A549 (cell line): ENCODE results near the gene CBARP. TPM values are rescaled to one million over a fixed set of nuclear protein-coding genes. Genes with fewer than 3 reads are reported as not detected.

Experiments
- ATAC-seq, 2 experiments: fragments of 200-7000 bp in 1 of 2; fragments of >200 bp in 1 of 2; cut with Nextera tagmentation in 1 of 2; cut with Tn5 transposase in 1 of 2; 3 replicates each; pipeline versions ENCODE4 v1.8.0 to v1.9.1; 2018 to 2020; ENCODE audit warnings: mild to moderate bottlenecking in 1 of 2, moderate library complexity in 1 of 2
- CTCF ChIA-PET: fragments of 300-600 bp; sonication (Branson Sonifier 250); formaldehyde crosslinking; extraction: SDS; loops from one replicate; lab custom pipeline; 2021; ENCODE audit warnings: antibody characterized with exemption, inconsistent platforms; lab: Yijun Ruan, JAX
- POLR2A ChIA-PET: fragments of 350-600 bp; formaldehyde crosslinking; extraction: SDS; loops from one replicate; lab custom pipeline; 2021; ENCODE audit warnings: antibody characterized with exemption, inconsistent platforms; lab: Yijun Ruan, JAX
- DNase-seq, 2 experiments: peaks; one replicate each; pipeline versions ENCODE4 v3.0.0 to v3.0.0-alpha.2; 2011 to 2016; ENCODE audit warnings: low read depth in 1 of 2, low spot score in 1 of 2
- FAIRE-seq: peaks from 2 replicates; lab custom pipeline; 2011; peaks lifted over from hg19 to GRCh38; lab: Jason Lieb, UNC
- H3K27ac ChIP-seq, 2 experiments: fragments of >200 bp; sonication (Bioruptor Twin); formaldehyde crosslinking; 3 replicates each; pipeline ENCODE4 v1.5.1; 2016 to 2017
- H3K4me1 ChIP-seq: fragments of >200 bp; sonication (Bioruptor Twin); formaldehyde crosslinking; 3 replicates; pipeline ENCODE4 v1.6.1; 2016
- H3K4me2 ChIP-seq: fragments of >200 bp; sonication (Bioruptor Twin); formaldehyde crosslinking; 3 replicates; pipeline ENCODE4 v1.6.1; 2016
- H3K4me3 ChIP-seq: fragments of >200 bp; sonication (Bioruptor Twin); formaldehyde crosslinking; 3 replicates; pipeline ENCODE4 v1.5.1; 2016
- H3K9me3 ChIP-seq: fragments of >200 bp; sonication (Bioruptor Twin); formaldehyde crosslinking; 3 replicates; pipeline ENCODE4 v1.6.1; 2016
- CBX2 ChIP-seq: fragments of 200-600 bp; sonication (generic); IDR thresholded peaks from 2 replicates; pipeline ENCODE4 v1.6.1; 2016; ENCODE audit warnings: low read depth, mild to moderate bottlenecking, borderline replicate concordance
- CBX8 ChIP-seq: fragments of 200-600 bp; sonication (generic); IDR thresholded peaks from 2 replicates; pipeline ENCODE4 v1.6.1; 2016
- CTCF ChIP-seq: fragments of >200 bp; sonication (Bioruptor Twin); formaldehyde crosslinking; IDR thresholded peaks from 3 replicates; pipeline ENCODE4 v1.5.1; 2016
- FOSL2 ChIP-seq, 2 experiments: fragments of 450-650 bp in 1 of 2; fragments of >200 bp in 1 of 2; sonication (Bioruptor Twin) in 1 of 2; formaldehyde crosslinking; IDR thresholded peaks; 2 replicates each; pipeline versions ENCODE4 v1.5.0 to v1.6.1; 2016 to 2020; ENCODE audit warnings: mild to moderate bottlenecking in 1 of 2, moderate library complexity in 1 of 2
- JUNB ChIP-seq: fragments of >200 bp; sonication (Bioruptor Twin); formaldehyde crosslinking; IDR thresholded peaks from 2 replicates; pipeline ENCODE4 v1.6.1; 2016
- KDM1A ChIP-seq: fragments of 200-600 bp; sonication (generic); IDR thresholded peaks from 2 replicates; pipeline ENCODE4 v1.6.1; 2016; ENCODE audit warnings: low read depth, mild to moderate bottlenecking
- MAZ ChIP-seq: fragments of 150-350 bp; IDR thresholded peaks from 2 replicates; pipeline ENCODE4 v1.6.1; 2014; ENCODE audit warnings: antibody characterized with exemption, low read depth, low read length, borderline replicate concordance
- NPAS2 ChIP-seq: fragments of 250-450 bp; sonication (Bioruptor Pico); IDR thresholded peaks from 2 replicates; pipeline ENCODE4 v1.8.0; 2022; ENCODE audit warnings: mild to moderate bottlenecking, moderate library complexity, borderline replicate concordance
- POLR2AphosphoS2 ChIP-seq: conservative IDR thresholded peaks from 2 replicates; pipeline ENCODE4 v1.6.1; 2012; ENCODE audit warnings: low read length, improper control_type of control experiment, inconsistent platforms
- RAD21 ChIP-seq, 2 experiments: fragments of >200 bp in 1 of 2; sonication (Bioruptor Twin) in 1 of 2; formaldehyde crosslinking in 1 of 2; IDR thresholded peaks in 1 of 2; conservative IDR thresholded peaks in 1 of 2; 2 replicates in 1 of 2; 3 replicates in 1 of 2; pipeline ENCODE4 v1.6.1; 2012 to 2018; ENCODE audit warnings: inconsistent platforms in 1 of 2
- REST ChIP-seq: fragments of 200-600 bp; sonication (generic); IDR thresholded peaks from 2 replicates; pipeline ENCODE4 v1.6.1; 2016; ENCODE audit warnings: antibody characterized with exemption, mild to moderate bottlenecking, moderate library complexity
- SMC3 ChIP-seq: fragments of >200 bp; sonication (Bioruptor Twin); formaldehyde crosslinking; IDR thresholded peaks from 3 replicates; pipeline ENCODE4 v1.6.1; 2018; ENCODE audit warnings: inconsistent platforms
- WGBS: methylation state at CpG from one replicate; pipeline ENCODE4 v1.1.6; 2017; ENCODE audit errors: missing lambda C conversion rate; 5-methylcytosine and 5-hydroxymethylcytosine counted together
- polyA plus RNA-seq, 4 experiments: library from polyadenylated mRNA; depleted of rRNA in 3 of 4; stranded (reverse); fragments of >200 nt; fragmentation: RNase III in 1 of 4; extraction: RNeasy Plus Mini Kit Qiagen cat#74134 plus additional on column Dnase treatment in 1 of 4; gene quantifications; 2 replicates in 3 of 4; 3 replicates in 1 of 4; pipeline ENCODE4 v1.2.3, GENCODE V29; 2011 to 2017

Gene CBARP
- polyA plus RNA-seq, 2 of the 4 experiments (the other 2 are of a cell fraction), result 0.19 to 2.0 TPM

GRCh38 chr19:1223018-1223855 is 14.6 kb downstream of the CBARP start:
- Histone ChIP-seq H3K4me2 (no peak overlapping the region), H3K9me3 (no peaks in the 10 kb centered on the region), H3K4me3 (no peak overlapping the region), H3K27ac (peak overlapping the region in 1 of 2 experiments; percentile 43; a peak in 2 of 6 replicates), H3K4me1 (peaks cover 14% of the 10 kb centered on the region; the same call in 1 of the 3 replicates)
- ChIA-PET CTCF (interaction anchor here (0.6 to 5.3 kb wide), 17 partner anchors 10 to 287 kb away, joined by 3 to 38 read pairs (median 6); partner anchors contain the start of genes ATP5F1D and CBARP), POLR2A (no interaction called here)
- no peak for FAIRE-seq
- peak; percentile 52 to 73; a peak in 4 of 6 replicates for ATAC-seq
- peak; percentile 52; the same call in 2 of the 3 replicates for TF ChIP-seq CTCF
- no peak for TF ChIP-seq CBX2
- no peak for TF ChIP-seq NPAS2 (CRISPR knock-in tag)
- TF ChIP-seq REST, result no peak
- TF ChIP-seq JUNB, result no peak
- no peak for TF ChIP-seq MAZ
- peak; percentile 50 to 54 for TF ChIP-seq RAD21 (conservative IDR thresholded peaks at IDR 0.05 in 1 of 2, IDR thresholded peaks at IDR 0.05 in 1 of 2)
- TF ChIP-seq SMC3, result peak; percentile 37
- 53% methylated on average over 14 of the region's 48 CpGs for WGBS
- DNase-seq, result peak in 1 of 2 experiments; percentile 61

GRCh38 chr19:1222394-1222793 is 15.4 kb downstream of the CBARP start:
- WGBS, result 100% methylated on average over 5 of the region's 14 CpGs
- ChIA-PET POLR2A (no interaction called here), CTCF (interaction anchor here (0.6 to 5.3 kb wide), 18 partner anchors 11 to 204 kb away, joined by 3 to 38 read pairs (median 6); partner anchors contain the start of genes ATP5F1D and CBARP)
- Histone ChIP-seq H3K9me3 (no peaks in the 10 kb centered on the region), H3K27ac (no peak overlapping the region), H3K4me1 (peaks cover 14% of the 10 kb centered on the region; the same call in 1 of the 3 replicates), H3K4me3 (no peak overlapping the region), H3K4me2 (no peak overlapping the region)
- TF ChIP-seq CBX8 (no peak), FOSL2 (IDR thresholded peaks at IDR 0.05) (no peak), FOSL2 (CRISPR knock-in tag; IDR thresholded peaks at IDR 0.05) (no peak), REST (no peak), KDM1A (no peak), POLR2AphosphoS2 (no peak)
- FAIRE-seq, result no peak
- ATAC-seq, result peak; percentile 22 to 50; a peak in 4 of 6 replicates
- no peak for DNase-seq
